NCI-H526 (cell line): ENCODE results near the gene MYO1E.
"Not testable (repeated sequence)": the region's sequence is repeated elsewhere in the genome, so short reads cannot be mapped to it uniquely, and the experiment has no call there.

ENCODE experiments used
- DNase-seq, 2 experiments: peaks; one replicate each; lab custom pipeline; 2025; lab: John Stamatoyannopoulos, UW

Gene MYO1E

GRCh38 chr15:59387196-59387878 is 14.7 kb upstream of the MYO1E start:
- not testable (repeated sequence) for DNase-seq

- no peak for DNase-seq
These were observed 12.5 kb upstream of the MYO1E start for GRCh38 chr15:59385171-59385570.

- DNase-seq = no peak
These were observed 11.8 kb upstream of the MYO1E start for GRCh38 chr15:59384507-59384906.

GRCh38 chr15:59380902-59381610 is 8.4 kb upstream of the MYO1E start:
- DNase-seq = no peak

GRCh38 chr15:59379531-59379930 is 6.9 kb upstream of the MYO1E start:
- DNase-seq = no peak

GRCh38 chr15:59378855-59379254 is 6.2 kb upstream of the MYO1E start:
- DNase-seq = no peak

GRCh38 chr15:59377924-59378323 is 5.3 kb upstream of the MYO1E start:
- no peak for DNase-seq

GRCh38 chr15:59376733-59377132 is 4.1 kb upstream of the MYO1E start:
- peak in 1 of 2 experiments; percentile 20 for DNase-seq

- DNase-seq = no peak
These were observed 544 bp upstream of the MYO1E start for GRCh38 chr15:59373215-59373614.

GRCh38 chr15:59371458-59372351 is 966 bp downstream of the MYO1E start:
- peak in 1 of 2 experiments; percentile 78 for DNase-seq

GRCh38 chr15:59369597-59369996 is 3.1 kb downstream of the MYO1E start:
- no peak for DNase-seq

- no peak for DNase-seq
These were observed 5.6 kb downstream of the MYO1E start for GRCh38 chr15:59367022-59367451.

GRCh38 chr15:59366333-59367021 is 6.2 kb downstream of the MYO1E start:
- no peak for DNase-seq

- no peak for DNase-seq
These were observed 8.4 kb downstream of the MYO1E start for GRCh38 chr15:59364248-59364647.

- DNase-seq = no peak
These were observed 10.3 kb downstream of the MYO1E start for GRCh38 chr15:59362331-59362730.

GRCh38 chr15:59360896-59361295 is 11.8 kb downstream of the MYO1E start:
- no peak for DNase-seq

- DNase-seq = no peak
These were observed 12.4 kb downstream of the MYO1E start for GRCh38 chr15:59360305-59360704.

- no peak for DNase-seq
These were observed 16.9 kb downstream of the MYO1E start for GRCh38 chr15:59355730-59356129.

GRCh38 chr15:59354417-59355031 is 18.1 kb downstream of the MYO1E start:
- DNase-seq = peak; percentile 49 to 71

- DNase-seq = peak; percentile 78
These were observed 18.7 kb downstream of the MYO1E start for GRCh38 chr15:59353994-59354416.

- DNase-seq = peak in 1 of 2 experiments; percentile 25
These were observed 20.0 kb downstream of the MYO1E start for GRCh38 chr15:59352683-59353082.
